K562 (cell line): Measurements from ENCODE around the gene SLC6A9. TPM values are rescaled to one million over a fixed set of nuclear protein-coding genes. Genes with fewer than 3 reads are reported as not detected.

Experiments
- ATAC-seq: fragments of 200-7000 bp; cut with Tn5 transposase; 3 replicates; pipeline ENCODE4 v1.9.1; 2020; ENCODE audit warnings: moderate library complexity
- BruUV-seq: library from RNA; stranded (reverse); fragments of 400-500 nt; replicated peaks from 2 replicates; lab custom pipeline; 2021; lab: Mats Ljungman, UMichigan
- CTCF ChIA-PET: fragments of 300-600 bp; formaldehyde crosslinking; extraction: SDS; loops from one replicate; lab custom pipeline; 2021; ENCODE audit warnings: low intra/inter-chr PET ratio; lab: Yijun Ruan, JAX
- POLR2A ChIA-PET: fragments of 300-600, 350-650 bp; sonication (Branson Sonifier 250); formaldehyde crosslinking; extraction: SDS; loops from one replicate; lab custom pipeline; 2021; ENCODE audit warnings: antibody characterized with exemption, inconsistent platforms; lab: Yijun Ruan, JAX
- DNase-seq, 4 experiments: peaks; one replicate each; pipeline versions ENCODE4 v3.0.0 to v3.0.0-alpha.2; 2011 to 2018; ENCODE audit warnings: low spot score in 3 of 4, mixed read lengths in 3 of 4; ENCODE audit errors: extremely low read depth in 1 of 4
- FAIRE-seq: peaks from 2 replicates; lab custom pipeline; 2011; peaks lifted over from hg19 to GRCh38; lab: Jason Lieb, UNC
- H2AFZ ChIP-seq: 2 replicates; pipeline ENCODE4 v1.6.0; 2011; ENCODE audit warnings: low read depth, low read length, control low read depth, inconsistent platforms
- H3K27ac ChIP-seq: fragments of 200-600 bp; 3 replicates; pipeline ENCODE4 v1.8.0; 2011; ENCODE audit warnings: low read depth, mild to moderate bottlenecking, control low read depth, inconsistent platforms, low read length, moderate library complexity, mixed read lengths; ENCODE audit errors: extremely low read depth
- H3K27me3 ChIP-seq, 2 experiments: fragments of 300-600 bp in 1 of 2; 2 replicates in 1 of 2; 3 replicates in 1 of 2; pipeline versions ENCODE4 v1.6.0 to v1.8.0; 2011; ENCODE audit warnings: inconsistent platforms in 2 of 2, low read length in 2 of 2, mild to moderate bottlenecking in 1 of 2, mixed read lengths in 1 of 2, moderate library complexity in 1 of 2; ENCODE audit not compliant: control insufficient read depth in 2 of 2, insufficient read depth in 2 of 2
- H3K36me3 ChIP-seq: fragments of 300-600 bp; 3 replicates; pipeline ENCODE4 v1.8.0; 2011; ENCODE audit warnings: mild to moderate bottlenecking, low read length, inconsistent platforms; ENCODE audit not compliant: control insufficient read depth, insufficient read depth
- H3K4me1 ChIP-seq, 2 experiments: fragments of 200-600 bp in 1 of 2; replicated peaks in 1 of 2; 2 replicates in 1 of 2; 3 replicates in 1 of 2; pipeline versions ENCODE4 v1.5.1 to v1.8.0; 2011; ENCODE audit warnings: inconsistent platforms in 2 of 2, low read length in 2 of 2, mild to moderate bottlenecking in 1 of 2, mixed read lengths in 1 of 2, moderate library complexity in 1 of 2; ENCODE audit not compliant: control insufficient read depth in 2 of 2, insufficient read depth in 2 of 2
- H3K4me2 ChIP-seq: 2 replicates; pipeline ENCODE4 v1.6.1; 2011; ENCODE audit warnings: low read length, control low read depth, inconsistent platforms, mixed read lengths; ENCODE audit not compliant: insufficient read depth
- H3K4me3 ChIP-seq: fragments of 200-600 bp; sonication (generic), shearing (Covaris generic); 2 replicates; pipeline ENCODE4 v1.5.1; 2016; ENCODE audit warnings: control low read depth, inconsistent platforms
- H3K79me2 ChIP-seq: fragments of 200-600 bp; 3 replicates; pipeline ENCODE4 v1.8.0; 2011; ENCODE audit warnings: low read length, inconsistent platforms; ENCODE audit not compliant: control insufficient read depth, insufficient read depth
- H3K9ac ChIP-seq, 2 experiments: 2 replicates each; pipeline versions ENCODE4 v1.6.0 to v1.6.1; 2011; ENCODE audit warnings: low read depth in 2 of 2, low read length in 2 of 2, control low read depth in 1 of 2, inconsistent platforms in 1 of 2, mild to moderate bottlenecking in 1 of 2, mixed read lengths in 1 of 2; ENCODE audit not compliant: insufficient read depth in 1 of 2
- H3K9me1 ChIP-seq: one replicate; pipeline ENCODE4 v1.6.0; 2011; ENCODE audit warnings: inconsistent platforms, mild to moderate bottlenecking, low read length, moderate library complexity; ENCODE audit not compliant: control insufficient read depth, insufficient read depth
- H3K9me3 ChIP-seq: replicated peaks from 2 replicates; pipeline ENCODE4 v1.5.1; 2011; ENCODE audit warnings: low read depth, low read length, inconsistent platforms; ENCODE audit not compliant: control insufficient read depth, insufficient read depth
- H4K20me1 ChIP-seq: replicated peaks from 2 replicates; pipeline ENCODE4 v1.6.1; 2011; ENCODE audit warnings: low read length, inconsistent platforms, mixed read lengths; ENCODE audit not compliant: control insufficient read depth, insufficient read depth
- ETS1 ChIP-seq: conservative IDR thresholded peaks from 2 replicates; pipeline ENCODE4 v1.6.1; 2011; ENCODE audit warnings: low read depth, mild to moderate bottlenecking, low read length; ENCODE audit not compliant: control insufficient read depth
- MEIS2 ChIP-seq: fragments of 450-650 bp; IDR thresholded peaks from 2 replicates; pipeline ENCODE4 v1.6.1; 2014; ENCODE audit warnings: mild to moderate bottlenecking; ENCODE audit not compliant: partially characterized antibody
- NFATC3 ChIP-seq: fragments of 450-650 bp; IDR thresholded peaks from 2 replicates; pipeline ENCODE4 v1.6.1; 2017; ENCODE audit warnings: mild to moderate bottlenecking
- NFIC ChIP-seq: fragments of 450-650 bp; IDR thresholded peaks from 2 replicates; pipeline ENCODE4 v1.6.1; 2017; ENCODE audit warnings: mild to moderate bottlenecking, inconsistent platforms
- RBM22 ChIP-seq: fragments of 200-400 bp; formaldehyde crosslinking; IDR thresholded peaks from 2 replicates; pipeline ENCODE4 v1.6.1; 2018; ENCODE audit warnings: low read length, low read depth; ENCODE audit not compliant: poor library complexity, severe bottlenecking
- SIRT6 ChIP-seq: IDR thresholded peaks from one replicate; pipeline ENCODE4 v1.6.1; 2012; ENCODE audit warnings: low read depth, mild to moderate bottlenecking, control low read depth, inconsistent platforms, low read length, moderate library complexity
- SMC3 ChIP-seq: conservative IDR thresholded peaks from 2 replicates; pipeline ENCODE4 v1.6.1; 2011; ENCODE audit warnings: low read depth, low read length, improper control_type of control experiment; ENCODE audit not compliant: insufficient read depth
- TEAD4 ChIP-seq, 2 experiments: sonication (generic) in 1 of 2; formaldehyde crosslinking in 1 of 2; IDR thresholded peaks; 2 replicates each; pipeline versions ENCODE4 v1.6.1 to v1.8.0; 2012 to 2022; ENCODE audit warnings: borderline replicate concordance in 1 of 2, inconsistent platforms in 1 of 2, low read length in 1 of 2, mild to moderate bottlenecking in 1 of 2, missing genetic modification reagents in 1 of 2
- ZNF124 ChIP-seq: sonication (generic); formaldehyde crosslinking; IDR thresholded peaks from 2 replicates; pipeline ENCODE4 v1.8.1; 2022; ENCODE audit warnings: missing genetic modification reagents
- ZNF354B ChIP-seq: fragments of 250-450 bp; sonication (Bioruptor Pico); IDR thresholded peaks from 2 replicates; pipeline ENCODE4 v1.4.0; 2020
- ZNF431 ChIP-seq: sonication (generic); formaldehyde crosslinking; IDR thresholded peaks from 2 replicates; pipeline ENCODE4 v1.8.0; 2022; ENCODE audit warnings: mild to moderate bottlenecking, missing genetic modification reagents
- WGBS: fragments of 100-300 bp; shearing (Covaris generic); methylation state at CpG from one replicate; pipeline ENCODE4 v1.1.6; 2016; ENCODE audit warnings: low coverage, mixed read lengths; ENCODE audit not compliant: insufficient coverage; ENCODE audit errors: missing lambda C conversion rate; 5-methylcytosine and 5-hydroxymethylcytosine counted together
- in situ Hi-C: fragments of 300-500 bp; cut with MboI; formaldehyde crosslinking; loops from 4 replicates; pipeline ENCODE4 v1.15.0; 2018; ENCODE audit warnings: inconsistent platforms, mixed read lengths
- intact Hi-C: fragments of 100-400 bp; cut with micrococcal nuclease; formaldehyde crosslinking; loops from 2 replicates; pipeline ENCODE4 v1.14.2; 2022
- polyA plus RNA-seq, 8 experiments: library from polyadenylated mRNA; depleted of rRNA in 4 of 8; stranded (reverse) in 5 of 8; unstranded in 3 of 8; fragments of >200 nt; fragmentation: Nextera tagmentation in 2 of 8; fragmentation: Illumina TruSeq in 1 of 8; extraction: Ambion mirVana in 2 of 8; extraction: Trizol in 1 of 8; gene quantifications; 2 replicates each; pipeline versions ENCODE4 v1.2.1 to v1.2.3, GENCODE V29; 2011 to 2014; ENCODE audit warnings: inconsistent platforms in 1 of 8, missing spikeins in 1 of 8
- total RNA-seq, 7 experiments: library from RNA; depleted of rRNA in 6 of 7; stranded (reverse); fragments of >200 nt in 6 of 7; fragmentation: Illumina TruSeq in 2 of 7; extraction: Trizol in 2 of 7; gene quantifications; 2 replicates each; pipeline versions ENCODE4 v1.2.1 to v1.2.3, GENCODE V29; 2011 to 2021; ENCODE audit warnings: low replicate concordance in 1 of 7
- TF ChIP-seq, protein P1 (sequence below): fragments of 450-650 bp; formaldehyde crosslinking; IDR thresholded peaks from 2 replicates; pipeline ENCODE4 v1.4.0; 2020; ENCODE audit warnings: mild to moderate bottlenecking, moderate library complexity

Gene SLC6A9
- total and polyA plus RNA-seq, 9 of the 15 experiments (the other 6 are each of a cell fraction or from before 2014, with no cell fraction given), result 0.17 to 18.7 (median 2.9) TPM

- FAIRE-seq (no peak), DNase-seq (no peak), ATAC-seq (no peak)
- in situ Hi-C loops, result no loop called here
- CTCF ChIA-PET, result no interaction called here
- no TSS peak for BruUV-seq
- no peaks in the 10 kb centered on the region for H3K9me1 ChIP-seq
- H3K4me1 ChIP-seq, result peaks cover 6 to 47% of the 10 kb centered on the region in 2 experiments; a peak in 4 of 5 replicates
- intact Hi-C loops, result no loop called here
- H3K36me3 ChIP-seq, result no peaks in the 10 kb centered on the region
- no peak overlapping the region for H2AFZ ChIP-seq
- WGBS, result 63% methylated on average over 2 of the region's 2 CpGs
- H3K79me2 ChIP-seq, result no peaks in the 10 kb centered on the region
- H3K27me3 ChIP-seq, result no peaks in the 10 kb centered on the region
- POLR2A ChIA-PET, result no interaction called here
- H4K20me1 ChIP-seq, result no peaks in the 10 kb centered on the region; the same call in 1 of the 2 replicates
- peak overlapping the region in 1 of 2 experiments; percentile 59; a peak in 1 of 4 replicates for H3K9ac ChIP-seq
- no peak overlapping the region for H3K27ac ChIP-seq
- H3K4me3 ChIP-seq, result no peak overlapping the region
- TF ChIP-seq NFATC3 (no peak), TEAD4 (IDR thresholded peaks at IDR 0.05; ENCODE audit: low read length) (no peak), TEAD4 (CRISPR knock-in tag; IDR thresholded peaks at IDR 0.05; ENCODE audit: borderline replicate concordance) (no peak), ETS1 (no peak), ZNF124 (CRISPR knock-in tag) (no peak), MEIS2 (peak; percentile 19), SMC3 (no peak), SIRT6 (no peak), NFIC (peak; percentile 62), ZNF354B (no peak), ZNF431 (CRISPR knock-in tag) (no peak), RBM22 (no peak)
- TF ChIP-seq, protein P1, sequence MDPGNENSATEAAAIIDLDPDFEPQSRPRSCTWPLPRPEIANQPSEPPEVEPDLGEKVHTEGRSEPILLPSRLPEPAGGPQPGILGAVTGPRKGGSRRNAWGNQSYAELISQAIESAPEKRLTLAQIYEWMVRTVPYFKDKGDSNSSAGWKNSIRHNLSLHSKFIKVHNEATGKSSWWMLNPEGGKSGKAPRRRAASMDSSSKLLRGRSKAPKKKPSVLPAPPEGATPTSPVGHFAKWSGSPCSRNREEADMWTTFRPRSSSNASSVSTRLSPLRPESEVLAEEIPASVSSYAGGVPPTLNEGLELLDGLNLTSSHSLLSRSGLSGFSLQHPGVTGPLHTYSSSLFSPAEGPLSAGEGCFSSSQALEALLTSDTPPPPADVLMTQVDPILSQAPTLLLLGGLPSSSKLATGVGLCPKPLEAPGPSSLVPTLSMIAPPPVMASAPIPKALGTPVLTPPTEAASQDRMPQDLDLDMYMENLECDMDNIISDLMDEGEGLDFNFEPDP (CRISPR knock-in tag), result no peak
- H3K9me3 ChIP-seq, result no peaks in the 10 kb centered on the region
- H3K4me2 ChIP-seq, result no peak overlapping the region
Observed at GRCh38 chr1:44012404-44012803, 18.9 kb downstream of the SLC6A9 start.
